Tibial nerve (tissue), 4 donors: ENCODE measurements around the gene UNG.

ENCODE experiments used
- EP300 ChIP-seq, 2 donors: sonication (generic); formaldehyde crosslinking; IDR thresholded peaks; one replicate each; pipeline ENCODE4 v1.6.1; 2017; ENCODE audit warnings: antibody characterized with exemption in 2 of 2, mild to moderate bottlenecking in 1 of 2
- POLR2A ChIP-seq, 2 donors: fragments of 450-650 bp; IDR thresholded peaks; one replicate each; pipeline ENCODE4 v1.6.1; 2017; ENCODE audit warnings: antibody characterized with exemption in 2 of 2, mild to moderate bottlenecking in 2 of 2, moderate library complexity in 2 of 2
- TF ChIP-seq, protein P1 (sequence below), 5 experiments: fragments of 200-600 bp in 3 of 5; fragments of 450-650 bp in 2 of 5; sonication (generic) in 3 of 5; IDR thresholded peaks; one replicate each; pipeline ENCODE4 v1.5.1; 2016 to 2019; ENCODE audit warnings: antibody characterized with exemption in 5 of 5, mild to moderate bottlenecking in 3 of 5, moderate library complexity in 2 of 5

DNA sequence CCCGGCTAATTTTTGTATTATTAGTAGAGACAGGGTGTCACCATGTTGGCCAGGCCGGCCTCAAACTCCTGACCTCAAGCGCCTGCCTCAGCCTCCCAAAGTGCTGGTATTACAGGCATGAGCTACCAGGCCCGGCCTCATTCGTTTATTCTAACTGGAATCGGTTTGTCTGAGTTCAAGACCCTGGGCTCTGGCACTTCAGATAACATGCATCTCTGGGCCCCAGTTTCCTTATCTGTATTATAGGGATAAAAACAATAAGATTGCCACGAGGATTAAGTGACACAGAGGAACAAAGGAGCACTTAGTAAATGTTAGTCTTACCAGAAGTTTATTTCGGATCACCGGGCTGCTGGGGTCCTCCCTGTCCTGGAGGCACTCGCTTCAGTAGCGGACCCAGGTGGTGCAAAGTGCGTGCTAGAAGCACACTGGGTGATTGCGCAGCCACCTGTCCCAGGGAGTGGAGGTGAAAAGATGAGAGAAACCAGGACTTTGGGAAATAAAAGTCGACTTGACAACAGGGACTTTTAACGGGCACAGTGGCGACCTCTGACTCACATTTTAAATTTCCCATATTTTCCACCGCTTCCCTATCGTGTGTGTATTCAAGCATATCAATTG is 56.5 kb downstream of the UNG start:
- TF ChIP-seq, protein P1, sequence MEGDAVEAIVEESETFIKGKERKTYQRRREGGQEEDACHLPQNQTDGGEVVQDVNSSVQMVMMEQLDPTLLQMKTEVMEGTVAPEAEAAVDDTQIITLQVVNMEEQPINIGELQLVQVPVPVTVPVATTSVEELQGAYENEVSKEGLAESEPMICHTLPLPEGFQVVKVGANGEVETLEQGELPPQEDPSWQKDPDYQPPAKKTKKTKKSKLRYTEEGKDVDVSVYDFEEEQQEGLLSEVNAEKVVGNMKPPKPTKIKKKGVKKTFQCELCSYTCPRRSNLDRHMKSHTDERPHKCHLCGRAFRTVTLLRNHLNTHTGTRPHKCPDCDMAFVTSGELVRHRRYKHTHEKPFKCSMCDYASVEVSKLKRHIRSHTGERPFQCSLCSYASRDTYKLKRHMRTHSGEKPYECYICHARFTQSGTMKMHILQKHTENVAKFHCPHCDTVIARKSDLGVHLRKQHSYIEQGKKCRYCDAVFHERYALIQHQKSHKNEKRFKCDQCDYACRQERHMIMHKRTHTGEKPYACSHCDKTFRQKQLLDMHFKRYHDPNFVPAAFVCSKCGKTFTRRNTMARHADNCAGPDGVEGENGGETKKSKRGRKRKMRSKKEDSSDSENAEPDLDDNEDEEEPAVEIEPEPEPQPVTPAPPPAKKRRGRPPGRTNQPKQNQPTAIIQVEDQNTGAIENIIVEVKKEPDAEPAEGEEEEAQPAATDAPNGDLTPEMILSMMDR (IDR thresholded peaks at IDR 0.05): no peak
- TF ChIP-seq POLR2A (IDR thresholded peaks at IDR 0.05) (no peak), EP300 (IDR thresholded peaks at IDR 0.05) (no peak)
